Hematopoietic multipotent progenitor cell treated with erythropoietin and hydrocortisone succinate and interleukin-3 and kit ligand, for 15 days (in vitro differentiated cells): ENCODE measurements around the gene MALL.
"Not testable (repeated sequence)": the region's sequence is repeated elsewhere in the genome, so short reads cannot be mapped to it uniquely, and the experiment has no call there.

Source experiments
- DNase-seq: peaks from one replicate; pipeline ENCODE4 v3.0.0-alpha.2; 2015; ENCODE audit warnings: low spot score

Gene MALL

DNA sequence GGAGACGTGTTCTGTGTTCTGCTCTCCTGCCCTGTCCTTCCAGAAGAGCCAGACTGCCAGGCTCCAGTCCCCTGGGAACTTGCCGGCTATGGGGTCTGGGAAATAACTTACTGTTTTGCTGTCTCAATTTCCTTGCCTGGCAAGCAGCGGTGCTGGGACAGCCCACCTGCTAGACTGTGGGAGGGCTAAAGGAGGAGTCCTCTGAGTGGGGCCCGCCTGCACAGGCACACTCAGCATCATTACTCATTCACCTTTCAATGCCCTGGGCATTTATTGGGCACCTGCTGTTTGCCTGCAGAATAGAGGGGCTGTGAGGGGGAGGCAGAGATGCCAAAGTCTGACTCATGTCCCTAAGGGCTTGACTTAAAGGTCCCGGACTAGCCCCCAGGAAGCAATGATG is 65.4 kb downstream of the MALL start:
- not testable (repeated sequence) for DNase-seq

- DNase-seq, result not testable (repeated sequence)
Observed at GRCh38 chr2:110049769-110050168, 65.9 kb downstream of the MALL start.

GRCh38 chr2:110048255-110049197 is 67.1 kb downstream of the MALL start:
- DNase-seq, result not testable (repeated sequence)

DNA sequence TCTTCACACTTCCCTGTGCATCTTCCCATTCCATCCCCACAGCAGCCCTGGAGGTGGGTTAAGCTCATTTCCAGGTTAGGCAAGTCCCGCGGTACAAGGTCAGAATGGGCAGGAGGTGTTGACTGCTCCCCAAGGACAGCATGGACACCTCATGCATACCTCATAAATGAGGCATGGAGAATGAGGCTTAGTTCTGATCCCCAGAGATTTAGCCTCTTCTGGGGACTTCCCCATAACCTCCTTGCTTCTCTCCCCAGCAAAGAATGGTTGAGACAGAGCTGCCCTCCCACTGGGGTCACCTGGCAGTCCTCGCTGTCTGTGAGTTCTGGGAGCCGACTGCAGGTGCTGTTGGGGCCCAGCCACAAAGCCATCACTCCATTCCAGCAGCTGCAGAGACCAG is 68.4 kb downstream of the MALL start:
- DNase-seq, result not testable (repeated sequence)

GRCh38 chr2:110041941-110042660 is 73.5 kb downstream of the MALL start:
- DNase-seq, result not testable (repeated sequence)

- DNase-seq, result not testable (repeated sequence)
Observed at GRCh38 chr2:110037336-110037735, 78.3 kb downstream of the MALL start.

DNA sequence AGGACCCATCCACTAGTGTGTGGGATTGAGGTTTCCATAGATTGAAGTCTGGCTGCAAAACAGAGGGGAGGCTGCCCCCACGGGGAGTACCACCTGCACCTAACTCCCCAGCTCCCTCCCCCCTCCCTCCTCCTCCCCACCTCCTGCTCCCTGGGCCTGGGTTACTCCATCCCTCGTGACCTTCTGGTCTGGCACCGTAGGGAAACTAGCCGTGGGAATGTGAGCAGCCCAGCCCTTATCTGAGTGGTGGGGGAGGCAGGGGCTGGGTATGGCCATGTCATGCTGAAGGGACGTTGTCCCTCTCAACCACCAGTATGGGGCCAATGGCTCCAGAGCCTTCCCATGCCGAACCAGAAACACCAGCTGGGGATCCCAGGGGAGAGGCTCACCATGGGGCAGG is 80.2 kb downstream of the MALL start:
- not testable (repeated sequence) for DNase-seq

DNA sequence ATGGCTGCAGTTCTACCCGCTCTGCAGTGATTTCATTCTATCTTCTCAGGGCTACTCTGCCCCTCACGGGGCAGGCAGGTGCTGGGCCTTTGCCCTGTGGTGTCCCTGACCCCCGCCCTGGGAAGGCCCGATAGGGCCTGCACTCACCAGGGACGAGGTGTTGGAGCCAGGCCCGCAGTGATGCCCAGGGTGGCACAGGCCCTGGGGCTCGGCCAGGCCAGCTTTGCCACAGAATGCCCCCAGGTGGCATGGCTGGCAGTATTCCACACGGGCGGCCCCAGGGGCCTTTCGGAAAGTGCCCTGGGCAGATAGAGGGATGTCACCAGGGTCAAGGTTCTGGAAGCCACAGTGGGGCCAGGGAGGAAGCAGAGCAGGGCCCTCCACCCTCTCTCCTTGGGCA is 80.7 kb downstream of the MALL start:
- not testable (repeated sequence) for DNase-seq
